AG09319 (cell line): ENCODE measurements around the gene PKN1.

Experiments
- DNase-seq: peaks from one replicate; pipeline ENCODE4 v3.0.0-alpha.2; 2010; ENCODE audit warnings: low read depth; ENCODE audit errors: extremely low read depth
- TF ChIP-seq, protein P1 (sequence below): IDR thresholded peaks from 2 replicates; pipeline ENCODE4 v1.5.1; 2011; ENCODE audit warnings: low read depth, mild to moderate bottlenecking, inconsistent platforms, low read length, moderate library complexity

Gene PKN1

DNA sequence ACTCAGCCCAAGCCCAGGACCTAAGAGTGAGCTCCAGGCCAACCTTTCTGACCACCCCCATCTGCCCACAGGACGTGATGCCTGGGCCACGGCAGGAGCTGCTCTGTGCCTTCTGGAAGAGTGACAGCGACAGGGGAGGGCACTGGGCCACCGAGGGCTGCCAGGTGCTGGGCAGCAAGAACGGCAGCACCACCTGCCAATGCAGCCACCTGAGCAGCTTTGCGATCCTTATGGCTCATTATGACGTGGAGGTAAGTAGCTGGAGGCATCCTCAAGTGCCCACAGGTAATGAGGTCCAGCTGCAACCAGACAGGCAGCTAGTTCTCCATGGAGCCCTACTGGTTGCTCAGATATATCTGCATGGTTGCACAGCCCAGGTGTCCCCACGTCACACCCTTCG is 28.8 kb upstream of the PKN1 start:
- DNase-seq, result no peak

DNA sequence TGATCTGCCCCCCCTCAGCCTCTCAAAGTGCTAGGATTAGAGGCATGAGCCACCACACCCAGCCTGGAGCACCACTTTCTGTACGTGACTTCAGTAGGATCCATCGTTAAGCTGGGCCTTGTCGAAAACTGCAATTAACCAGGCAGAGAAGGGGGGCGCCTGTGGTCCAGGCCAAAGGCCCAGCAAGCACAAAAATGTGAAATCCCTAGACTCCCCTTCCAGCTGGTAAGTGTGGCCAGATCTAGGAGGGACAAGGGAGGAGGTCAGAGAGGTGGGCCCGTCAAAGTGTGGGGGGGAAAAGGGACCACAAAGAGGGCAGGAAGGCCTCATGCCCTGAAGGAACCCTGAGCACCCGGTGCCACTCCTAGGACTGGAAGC is 27.7 kb upstream of the PKN1 start:
- DNase-seq, result no peak
- TF ChIP-seq, protein P1, sequence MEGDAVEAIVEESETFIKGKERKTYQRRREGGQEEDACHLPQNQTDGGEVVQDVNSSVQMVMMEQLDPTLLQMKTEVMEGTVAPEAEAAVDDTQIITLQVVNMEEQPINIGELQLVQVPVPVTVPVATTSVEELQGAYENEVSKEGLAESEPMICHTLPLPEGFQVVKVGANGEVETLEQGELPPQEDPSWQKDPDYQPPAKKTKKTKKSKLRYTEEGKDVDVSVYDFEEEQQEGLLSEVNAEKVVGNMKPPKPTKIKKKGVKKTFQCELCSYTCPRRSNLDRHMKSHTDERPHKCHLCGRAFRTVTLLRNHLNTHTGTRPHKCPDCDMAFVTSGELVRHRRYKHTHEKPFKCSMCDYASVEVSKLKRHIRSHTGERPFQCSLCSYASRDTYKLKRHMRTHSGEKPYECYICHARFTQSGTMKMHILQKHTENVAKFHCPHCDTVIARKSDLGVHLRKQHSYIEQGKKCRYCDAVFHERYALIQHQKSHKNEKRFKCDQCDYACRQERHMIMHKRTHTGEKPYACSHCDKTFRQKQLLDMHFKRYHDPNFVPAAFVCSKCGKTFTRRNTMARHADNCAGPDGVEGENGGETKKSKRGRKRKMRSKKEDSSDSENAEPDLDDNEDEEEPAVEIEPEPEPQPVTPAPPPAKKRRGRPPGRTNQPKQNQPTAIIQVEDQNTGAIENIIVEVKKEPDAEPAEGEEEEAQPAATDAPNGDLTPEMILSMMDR, result no peak

More for the DNA sequence above, 28.8 kb upstream of the PKN1 start:
- TF ChIP-seq, protein P1, result no peak

DNA sequence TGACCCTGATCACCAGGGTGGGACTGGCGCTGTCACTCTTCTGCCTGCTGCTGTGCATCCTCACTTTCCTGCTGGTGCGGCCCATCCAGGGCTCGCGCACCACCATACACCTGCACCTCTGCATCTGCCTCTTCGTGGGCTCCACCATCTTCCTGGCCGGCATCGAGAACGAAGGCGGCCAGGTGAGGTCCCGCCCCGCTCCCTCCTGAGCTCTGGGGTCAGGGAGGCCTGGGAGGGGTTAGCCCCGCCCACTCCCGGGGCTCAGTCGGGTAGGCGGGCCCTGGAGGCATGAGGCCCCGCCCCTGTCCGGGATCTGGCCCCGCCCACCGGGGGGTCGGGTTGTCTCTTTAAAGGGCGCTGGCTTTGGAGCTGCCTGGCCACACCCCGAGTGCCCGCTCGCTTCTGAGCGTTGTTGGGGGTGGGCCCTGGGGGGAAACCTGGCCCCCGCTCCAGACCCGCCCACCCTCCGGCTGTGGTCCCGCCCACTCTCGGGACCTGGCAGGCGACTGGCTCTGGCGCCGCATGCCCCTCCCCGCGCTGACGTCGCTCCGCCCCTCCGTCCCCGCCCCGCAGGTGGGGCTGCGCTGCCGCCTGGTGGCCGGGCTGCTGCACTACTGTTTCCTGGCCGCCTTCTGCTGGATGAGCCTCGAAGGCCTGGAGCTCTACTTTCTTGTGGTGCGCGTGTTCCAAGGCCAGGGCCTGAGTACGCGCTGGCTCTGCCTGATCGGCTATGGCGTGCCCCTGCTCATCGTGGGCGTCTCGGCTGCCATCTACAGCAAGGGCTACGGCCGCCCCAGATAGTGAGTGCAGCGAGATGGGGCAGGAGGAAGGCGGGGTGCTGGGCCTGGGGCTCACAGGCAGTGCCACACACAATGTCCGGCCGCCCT is 27.1 kb upstream of the PKN1 start:
- TF ChIP-seq, protein P1, result peak; percentile 61
- DNase-seq, result peak; percentile 44

DNA sequence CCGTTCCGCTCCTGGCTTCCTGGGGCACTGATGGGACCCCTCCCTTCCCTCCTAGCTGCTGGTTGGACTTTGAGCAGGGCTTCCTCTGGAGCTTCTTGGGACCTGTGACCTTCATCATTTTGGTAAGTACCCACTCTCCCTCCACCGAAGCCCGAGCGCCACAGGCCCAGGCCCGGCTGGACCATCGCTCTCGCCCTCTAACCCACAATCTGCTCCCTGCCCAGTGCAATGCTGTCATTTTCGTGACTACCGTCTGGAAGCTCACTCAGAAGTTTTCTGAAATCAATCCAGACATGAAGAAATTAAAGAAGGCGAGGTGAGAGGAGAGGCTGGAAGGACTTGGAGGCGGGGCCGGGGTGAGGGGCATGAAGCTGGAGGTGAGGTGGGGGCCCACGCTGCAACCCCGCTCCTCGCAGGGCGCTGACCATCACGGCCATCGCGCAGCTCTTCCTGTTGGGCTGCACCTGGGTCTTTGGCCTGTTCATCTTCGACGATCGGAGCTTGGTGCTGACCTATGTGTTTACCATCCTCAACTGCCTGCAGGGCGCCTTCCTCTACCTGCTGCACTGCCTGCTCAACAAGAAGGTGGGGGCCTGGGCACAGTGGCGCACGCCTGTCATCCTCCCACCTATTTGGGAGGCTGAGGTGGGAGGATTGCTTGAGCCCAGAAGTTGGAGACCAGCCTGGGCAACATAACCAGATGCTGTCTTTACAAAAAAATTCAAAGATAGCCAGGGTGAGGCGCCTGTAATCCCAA is 26.3 kb upstream of the PKN1 start:
- TF ChIP-seq, protein P1, result no peak
- DNase-seq, result no peak

DNA sequence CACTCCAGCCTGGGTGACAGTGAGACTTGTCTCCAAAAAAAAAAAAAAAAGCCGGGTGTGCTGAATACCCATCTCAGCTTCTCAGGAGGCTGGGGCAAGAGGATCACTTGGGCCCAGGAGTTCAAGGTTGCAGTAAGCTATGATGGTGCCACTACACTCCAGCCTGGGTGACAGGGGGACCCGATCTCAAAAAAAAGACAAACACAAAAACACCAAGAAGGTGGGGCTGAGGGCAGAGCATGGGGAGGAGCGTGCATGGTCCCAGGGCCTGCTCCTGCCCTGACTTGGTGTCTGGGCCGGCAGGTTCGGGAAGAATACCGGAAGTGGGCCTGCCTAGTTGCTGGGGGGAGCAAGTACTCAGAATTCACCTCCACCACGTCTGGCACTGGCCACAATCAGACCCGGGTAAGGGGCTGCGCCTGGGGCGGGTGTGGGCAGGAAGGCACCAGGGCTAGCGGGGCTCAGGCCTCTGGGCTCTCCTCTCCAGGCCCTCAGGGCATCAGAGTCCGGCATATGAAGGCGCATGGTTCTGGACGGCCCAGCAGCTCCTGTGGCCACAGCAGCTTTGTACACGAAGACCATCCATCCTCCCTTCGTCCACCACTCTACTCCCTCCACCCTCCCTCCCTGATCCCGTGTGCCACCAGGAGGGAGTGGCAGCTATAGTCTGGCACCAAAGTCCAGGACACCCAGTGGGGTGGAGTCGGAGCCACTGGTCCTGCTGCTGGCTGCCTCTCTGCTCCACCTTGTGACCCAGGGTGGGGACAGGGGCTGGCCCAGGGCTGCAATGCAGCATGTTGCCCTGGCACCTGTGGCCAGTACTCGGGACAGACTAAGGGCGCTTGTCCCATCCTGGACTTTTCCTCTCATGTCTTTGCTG is 25.3 kb upstream of the PKN1 start:
- DNase-seq, result no peak
- TF ChIP-seq, protein P1, result no peak

DNA sequence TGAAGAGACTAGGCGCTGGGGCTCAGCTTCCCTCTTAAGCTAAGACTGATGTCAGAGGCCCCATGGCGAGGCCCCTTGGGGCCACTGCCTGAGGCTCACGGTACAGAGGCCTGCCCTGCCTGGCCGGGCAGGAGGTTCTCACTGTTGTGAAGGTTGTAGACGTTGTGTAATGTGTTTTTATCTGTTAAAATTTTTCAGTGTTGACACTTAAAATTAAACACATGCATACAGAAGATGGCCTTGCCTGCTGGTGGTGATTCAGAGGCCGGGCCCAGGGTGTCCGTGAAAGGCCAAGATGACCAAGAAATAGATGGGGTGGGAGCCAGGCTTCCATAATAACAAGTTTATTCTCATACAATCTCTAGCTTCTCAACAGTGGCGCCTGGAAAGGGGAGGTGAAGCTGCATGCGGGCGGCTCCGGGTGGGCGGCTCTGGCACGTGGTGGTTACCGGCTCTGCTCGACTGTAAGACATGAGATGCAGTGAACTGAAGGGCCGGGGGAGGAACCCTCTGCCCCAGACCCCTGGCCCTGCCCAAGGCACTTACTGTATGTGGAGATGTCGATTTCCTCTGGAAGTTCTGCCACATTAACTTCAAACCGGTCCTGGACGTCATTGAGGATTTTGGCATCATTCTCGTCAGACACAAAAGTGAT is 24.5 kb upstream of the PKN1 start:
- TF ChIP-seq, protein P1, result no peak
- no peak for DNase-seq
